Peyer's patch (tissue), 4 donors: ENCODE results near the gene CETN2. TPM values are rescaled to one million over a fixed set of nuclear protein-coding genes. Genes with fewer than 3 reads are reported as not detected.
"Not testable (repeated sequence)": the region's sequence is repeated elsewhere in the genome, so short reads cannot be mapped to it uniquely, and the experiment has no call there.

ENCODE experiments used
- DNase-seq, 3 donors: peaks; one replicate each; pipeline ENCODE4 v3.0.0-alpha.2; 2017 to 2019
- H3K27ac ChIP-seq, 4 donors: fragments of 200-600 bp; sonication (generic); one replicate each; pipeline ENCODE4 v1.5.1; 2016 to 2019
- H3K27me3 ChIP-seq, 2 donors: fragments of 200-600 bp; sonication (generic); one replicate each; pipeline ENCODE4 v1.5.1; 2019
- H3K36me3 ChIP-seq, 3 donors: fragments of 200-600 bp; sonication (generic); one replicate each; pipeline ENCODE4 v1.5.1; 2016 to 2019
- H3K4me1 ChIP-seq, 4 donors: fragments of 200-600 bp; sonication (generic); one replicate each; pipeline ENCODE4 v1.5.1; 2016 to 2019
- H3K4me3 ChIP-seq, 4 donors: fragments of 200-600 bp; sonication (generic); 1 replicate in 3 of 4; 2 replicates in 1 of 4; pipeline ENCODE4 v1.5.1; 2016 to 2019; ENCODE audit warnings: mild to moderate bottlenecking in 1 of 4
- H3K9me3 ChIP-seq, 4 donors: fragments of 200-600 bp; sonication (generic); one replicate each; pipeline ENCODE4 v1.5.1; 2016 to 2019; ENCODE audit warnings: mild to moderate bottlenecking in 1 of 4
- POLR2A ChIP-seq, 2 donors: fragments of 450-650 bp; IDR thresholded peaks; one replicate each; pipeline ENCODE4 v1.5.1; 2017; ENCODE audit warnings: antibody characterized with exemption in 2 of 2, mild to moderate bottlenecking in 2 of 2, moderate library complexity in 2 of 2
- total RNA-seq, 4 donors: library from RNA; depleted of rRNA; stranded (reverse); fragments of >200 nt; gene quantifications; one replicate each; pipeline ENCODE4 v1.1.0, GENCODE V29; 2016
- TF ChIP-seq, protein P1 (sequence below), 6 experiments: fragments of 450-650 bp in 4 of 6; fragments of 200-600 bp in 2 of 6; sonication (generic) in 1 of 6; IDR thresholded peaks; one replicate each; pipeline ENCODE4 v1.5.1; 2017 to 2019; ENCODE audit warnings: antibody characterized with exemption in 6 of 6, mild to moderate bottlenecking in 3 of 6, moderate library complexity in 1 of 6

CETN2 gene
- total RNA-seq, 4 donors from 2014 or later = 5.7 to 23.1 (median 9.5) TPM

DNA sequence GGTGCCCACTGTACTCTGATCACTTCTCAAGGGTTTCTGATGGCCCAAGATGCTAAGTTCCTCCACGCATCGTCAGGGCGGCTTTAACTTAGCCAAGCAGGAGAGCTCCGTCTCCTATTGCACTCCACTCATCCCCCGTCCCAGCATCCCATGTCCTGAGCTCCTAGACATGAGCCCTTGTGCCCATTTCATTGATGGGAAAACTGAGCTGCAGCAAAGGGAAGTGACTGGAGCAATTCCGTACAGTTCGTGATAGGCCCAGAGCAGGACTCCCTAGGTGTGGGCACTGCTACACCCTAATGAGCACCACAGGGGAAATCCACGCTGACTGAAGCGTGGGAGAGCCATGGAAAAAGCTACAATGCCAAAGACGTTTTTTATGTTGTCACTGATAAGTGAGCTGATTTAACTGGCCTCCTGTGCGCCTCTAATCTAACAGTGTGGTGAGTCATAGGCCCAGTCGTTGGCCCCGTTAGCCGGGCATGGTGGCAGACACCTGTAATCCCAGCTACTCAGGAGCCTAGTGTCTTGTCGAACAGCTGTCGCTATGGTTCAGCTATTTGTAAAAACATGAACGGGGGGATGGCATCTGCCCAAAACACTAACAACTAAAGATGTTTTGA lies 15.2 kb upstream of the CETN2 start:
- Histone ChIP-seq H3K4me1 (no peaks in the 10 kb centered on the region), H3K4me3 (no peak overlapping the region), H3K27me3 (no peaks in the 10 kb centered on the region), H3K9me3 (no peaks in the 10 kb centered on the region), H3K27ac (no peak overlapping the region), H3K36me3 (peaks cover 0 to 10% (median 0%) of the 10 kb centered on the region in 3 donors)
- no peak for DNase-seq
- TF ChIP-seq POLR2A (IDR thresholded peaks at IDR 0.05) = no peak
- TF ChIP-seq, protein P1, sequence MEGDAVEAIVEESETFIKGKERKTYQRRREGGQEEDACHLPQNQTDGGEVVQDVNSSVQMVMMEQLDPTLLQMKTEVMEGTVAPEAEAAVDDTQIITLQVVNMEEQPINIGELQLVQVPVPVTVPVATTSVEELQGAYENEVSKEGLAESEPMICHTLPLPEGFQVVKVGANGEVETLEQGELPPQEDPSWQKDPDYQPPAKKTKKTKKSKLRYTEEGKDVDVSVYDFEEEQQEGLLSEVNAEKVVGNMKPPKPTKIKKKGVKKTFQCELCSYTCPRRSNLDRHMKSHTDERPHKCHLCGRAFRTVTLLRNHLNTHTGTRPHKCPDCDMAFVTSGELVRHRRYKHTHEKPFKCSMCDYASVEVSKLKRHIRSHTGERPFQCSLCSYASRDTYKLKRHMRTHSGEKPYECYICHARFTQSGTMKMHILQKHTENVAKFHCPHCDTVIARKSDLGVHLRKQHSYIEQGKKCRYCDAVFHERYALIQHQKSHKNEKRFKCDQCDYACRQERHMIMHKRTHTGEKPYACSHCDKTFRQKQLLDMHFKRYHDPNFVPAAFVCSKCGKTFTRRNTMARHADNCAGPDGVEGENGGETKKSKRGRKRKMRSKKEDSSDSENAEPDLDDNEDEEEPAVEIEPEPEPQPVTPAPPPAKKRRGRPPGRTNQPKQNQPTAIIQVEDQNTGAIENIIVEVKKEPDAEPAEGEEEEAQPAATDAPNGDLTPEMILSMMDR (IDR thresholded peaks at IDR 0.05) = no peak

DNA sequence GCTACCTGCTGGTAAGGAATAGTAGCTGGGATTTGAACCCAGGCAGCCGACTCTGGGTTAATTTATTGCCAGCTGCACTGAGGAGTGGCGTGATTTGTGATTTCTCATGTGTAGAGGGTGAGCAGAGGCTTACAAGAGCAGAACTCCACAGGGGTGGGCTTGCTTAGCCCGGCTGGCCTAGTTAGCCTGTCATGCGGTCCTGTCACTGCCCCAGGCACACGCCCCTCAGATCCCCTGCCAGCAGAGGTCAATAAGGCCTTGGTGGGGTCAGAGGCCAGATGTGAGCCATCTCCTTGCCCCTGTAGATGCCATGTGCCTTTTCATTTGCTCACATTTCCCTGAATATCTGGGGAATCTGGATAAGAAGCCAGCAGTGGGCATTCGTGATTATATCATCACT lies 13.7 kb upstream of the CETN2 start:
- no peak for TF ChIP-seq POLR2A (IDR thresholded peaks at IDR 0.05)
- TF ChIP-seq, protein P1 (IDR thresholded peaks at IDR 0.05) = no peak
- peaks cover 0 to 7% (median 0%) of the 10 kb centered on the region in 3 donors for H3K36me3 ChIP-seq
- no peak overlapping the region for H3K27ac ChIP-seq
- no peaks in the 10 kb centered on the region for H3K27me3 ChIP-seq
- H3K9me3 ChIP-seq = no peaks in the 10 kb centered on the region
- DNase-seq = no peak
- H3K4me1 ChIP-seq = no peaks in the 10 kb centered on the region
- H3K4me3 ChIP-seq = no peak overlapping the region

DNA sequence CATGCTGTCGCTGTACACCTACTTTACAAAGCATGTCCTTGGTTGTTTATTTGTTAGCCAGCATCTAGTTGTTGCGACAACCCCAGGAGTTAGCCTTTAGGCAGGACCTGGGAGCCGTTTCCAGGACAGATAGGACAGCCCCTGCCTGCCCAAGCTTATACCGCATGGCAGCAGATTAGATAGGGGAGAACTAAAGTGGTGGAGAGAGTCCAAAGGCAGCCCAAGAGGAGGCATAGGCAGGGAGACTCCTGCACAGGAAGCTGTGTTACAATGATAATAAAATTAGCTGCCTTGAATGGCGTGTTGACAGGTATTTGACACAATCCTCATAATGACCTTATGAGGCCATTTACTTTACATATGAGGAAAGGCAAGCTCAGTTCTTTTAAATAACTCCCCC lies 13.3 kb upstream of the CETN2 start:
- no peaks in the 10 kb centered on the region for H3K9me3 ChIP-seq
- H3K27me3 ChIP-seq = no peaks in the 10 kb centered on the region
- no peak overlapping the region for H3K27ac ChIP-seq
- no peak overlapping the region for H3K4me3 ChIP-seq
- H3K4me1 ChIP-seq = no peaks in the 10 kb centered on the region
- H3K36me3 ChIP-seq = peaks cover 0 to 7% (median 0%) of the 10 kb centered on the region in 3 donors
- DNase-seq = no peak
- TF ChIP-seq, protein P1 (IDR thresholded peaks at IDR 0.05) = no peak
- TF ChIP-seq POLR2A (IDR thresholded peaks at IDR 0.05) = no peak

DNA sequence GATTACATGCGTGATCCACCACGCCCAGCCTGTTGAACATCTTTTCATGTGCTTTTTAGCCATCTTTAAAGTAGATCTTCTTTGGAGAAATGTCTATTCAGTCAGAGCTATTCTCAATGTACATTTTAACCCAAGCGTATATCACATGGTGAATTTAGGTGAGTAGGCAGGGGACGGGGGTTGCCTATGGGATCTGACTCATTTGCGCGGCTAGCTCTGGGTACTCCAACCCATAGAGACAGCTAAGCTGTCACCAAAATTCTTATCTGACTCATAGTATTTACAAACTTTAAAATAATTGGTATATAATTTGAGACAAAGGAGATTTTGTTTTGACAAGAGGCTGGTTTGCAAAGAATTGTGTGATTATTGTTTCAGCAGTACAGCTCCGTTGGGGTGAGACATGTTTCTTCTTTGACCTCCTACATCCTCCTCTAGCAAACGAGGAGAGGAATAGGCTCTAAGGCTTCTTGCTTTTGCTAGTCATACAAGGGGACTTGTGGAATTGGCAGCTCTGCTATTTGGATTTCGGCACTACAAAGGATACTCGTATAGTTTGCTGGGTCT lies 12.3 kb upstream of the CETN2 start:
- H3K27me3 ChIP-seq = no peaks in the 10 kb centered on the region
- DNase-seq = no peak
- no peaks in the 10 kb centered on the region for H3K4me1 ChIP-seq
- H3K9me3 ChIP-seq = no peaks in the 10 kb centered on the region
- H3K4me3 ChIP-seq = no peak overlapping the region
- H3K27ac ChIP-seq = no peak overlapping the region
- TF ChIP-seq, protein P1 (IDR thresholded peaks at IDR 0.05) = no peak
- no peak for TF ChIP-seq POLR2A (IDR thresholded peaks at IDR 0.05)
- H3K36me3 ChIP-seq = no peaks in the 10 kb centered on the region

DNA sequence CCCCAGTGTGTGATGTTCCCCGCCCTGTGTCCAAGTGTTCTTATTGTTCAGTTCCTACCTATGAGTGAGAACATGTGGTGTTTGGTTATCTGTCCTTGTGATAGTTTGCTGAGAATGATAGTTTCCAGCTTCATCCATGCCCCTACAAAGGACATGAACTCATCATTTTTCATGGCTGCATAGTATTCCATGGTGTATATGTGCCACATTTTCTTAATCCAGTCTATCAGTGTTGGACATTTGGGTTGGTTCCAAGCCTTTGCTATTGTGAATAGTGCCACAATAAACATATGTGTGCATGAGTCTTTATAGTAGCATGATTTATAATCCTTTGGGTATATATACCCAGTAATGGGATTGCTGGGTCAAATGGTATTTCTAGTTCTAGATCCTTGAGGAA lies 4.9 kb upstream of the CETN2 start:
- H3K4me3 ChIP-seq = not testable (repeated sequence)

DNA sequence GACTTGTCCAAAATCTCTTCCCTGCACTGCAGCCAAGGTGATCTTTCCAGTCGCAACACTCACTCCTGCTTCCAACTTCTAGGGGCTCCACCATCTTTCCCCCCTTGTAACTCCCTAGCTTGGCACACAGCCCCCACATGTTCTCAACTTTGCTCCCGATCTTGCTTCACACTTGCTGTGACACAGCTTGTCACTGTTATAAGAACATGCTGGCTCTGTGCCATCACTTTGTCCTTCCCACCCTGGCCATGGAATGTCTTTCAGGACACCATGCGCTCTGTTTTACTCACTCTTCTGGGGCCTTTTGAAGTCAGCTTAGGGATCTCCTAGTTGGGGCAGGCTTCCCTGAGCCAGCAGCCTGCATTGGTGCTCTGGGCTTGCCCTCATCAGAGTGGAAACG lies 2.8 kb upstream of the CETN2 start:
- Histone ChIP-seq H3K4me3 (no peak overlapping the region), H3K9me3 (no peaks in the 10 kb centered on the region), H3K4me1 (peaks cover 0 to 5% (median 0%) of the 10 kb centered on the region in 4 donors), H3K27me3 (no peaks in the 10 kb centered on the region), H3K36me3 (no peaks in the 10 kb centered on the region), H3K27ac (no peak overlapping the region)
- TF ChIP-seq, protein P1 (IDR thresholded peaks at IDR 0.05) = no peak
- no peak for TF ChIP-seq POLR2A (IDR thresholded peaks at IDR 0.05)
- no peak for DNase-seq

More for the DNA sequence above, 4.9 kb upstream of the CETN2 start:
- H3K4me1 ChIP-seq, H3K27me3 ChIP-seq, H3K9me3 ChIP-seq, DNase-seq, H3K36me3 ChIP-seq, H3K27ac ChIP-seq: not testable (repeated sequence)
